ENCODE measurements around the gene KNOP1.

GRCh38 chr16:19755268-19755667, 37.2 kb upstream of the KNOP1 start:
- TF ChIP-seq, protein P1, sequence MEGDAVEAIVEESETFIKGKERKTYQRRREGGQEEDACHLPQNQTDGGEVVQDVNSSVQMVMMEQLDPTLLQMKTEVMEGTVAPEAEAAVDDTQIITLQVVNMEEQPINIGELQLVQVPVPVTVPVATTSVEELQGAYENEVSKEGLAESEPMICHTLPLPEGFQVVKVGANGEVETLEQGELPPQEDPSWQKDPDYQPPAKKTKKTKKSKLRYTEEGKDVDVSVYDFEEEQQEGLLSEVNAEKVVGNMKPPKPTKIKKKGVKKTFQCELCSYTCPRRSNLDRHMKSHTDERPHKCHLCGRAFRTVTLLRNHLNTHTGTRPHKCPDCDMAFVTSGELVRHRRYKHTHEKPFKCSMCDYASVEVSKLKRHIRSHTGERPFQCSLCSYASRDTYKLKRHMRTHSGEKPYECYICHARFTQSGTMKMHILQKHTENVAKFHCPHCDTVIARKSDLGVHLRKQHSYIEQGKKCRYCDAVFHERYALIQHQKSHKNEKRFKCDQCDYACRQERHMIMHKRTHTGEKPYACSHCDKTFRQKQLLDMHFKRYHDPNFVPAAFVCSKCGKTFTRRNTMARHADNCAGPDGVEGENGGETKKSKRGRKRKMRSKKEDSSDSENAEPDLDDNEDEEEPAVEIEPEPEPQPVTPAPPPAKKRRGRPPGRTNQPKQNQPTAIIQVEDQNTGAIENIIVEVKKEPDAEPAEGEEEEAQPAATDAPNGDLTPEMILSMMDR (IDR thresholded peaks at IDR 0.05) = no peak
- TF ChIP-seq ZFX (IDR thresholded peaks at IDR 0.05; ENCODE audit: borderline replicate concordance) = no peak

Measured in 22Rv1 (cell line).